Heart left ventricle (tissue), 16 donors: Measurements from ENCODE around the gene UBE2Q2. TPM values are rescaled to one million over a fixed set of nuclear protein-coding genes. Genes with fewer than 3 reads are reported as not detected.
"Not testable (repeated sequence)": the region's sequence is repeated elsewhere in the genome, so short reads cannot be mapped to it uniquely, and the experiment has no call there.

Source experiments
- ATAC-seq, 4 donors: fragments of 200-7000 bp; cut with Tn5 transposase; one replicate each; pipeline ENCODE4 v1.9.1; 2020 to 2022; ENCODE audit warnings: moderate library complexity in 4 of 4, mild to moderate bottlenecking in 3 of 4, moderate number of reproducible peaks in 1 of 4
- DNase-seq, 5 donors: peaks; one replicate each; pipeline ENCODE4 v3.0.0-alpha.2; 2020
- H3K27ac ChIP-seq, 12 donors: fragments of 200-600 bp; sonication (generic) in 4 of 12; one replicate each; pipeline versions ENCODE4 v1.5.0 to v1.8.0; 2016 to 2022; ENCODE audit warnings: mild to moderate bottlenecking in 2 of 12
- H3K27me3 ChIP-seq, 9 donors: fragments of 200-600 bp; sonication (generic) in 2 of 9; one replicate each; pipeline versions ENCODE4 v1.5.1 to v1.8.0; 2016 to 2022; ENCODE audit warnings: mild to moderate bottlenecking in 3 of 9
- H3K36me3 ChIP-seq, 9 donors: fragments of 200-600 bp; sonication (generic) in 2 of 9; one replicate each; pipeline versions ENCODE4 v1.5.0 to v1.8.0; 2018 to 2022; ENCODE audit warnings: mild to moderate bottlenecking in 2 of 9
- H3K4me1 ChIP-seq, 12 donors: fragments of 200-600 bp; sonication (generic) in 4 of 12; one replicate each; pipeline versions ENCODE4 v1.5.0 to v1.8.0; 2016 to 2022; ENCODE audit warnings: mild to moderate bottlenecking in 3 of 12
- H3K4me3 ChIP-seq, 12 donors: fragments of 200-600 bp; sonication (generic) in 4 of 12; one replicate each; pipeline versions ENCODE4 v1.5.0 to v1.8.0; 2017 to 2022; ENCODE audit warnings: mild to moderate bottlenecking in 9 of 12, moderate library complexity in 4 of 12
- H3K9me3 ChIP-seq, 12 donors: fragments of 200-600 bp; sonication (generic) in 4 of 12; one replicate each; pipeline versions ENCODE4 v1.5.0 to v1.8.0; 2016 to 2022; ENCODE audit warnings: mild to moderate bottlenecking in 1 of 12
- CTCF ChIP-seq, 12 donors: fragments of 200-600 bp; sonication (generic) in 4 of 12; IDR thresholded peaks; one replicate each; pipeline versions ENCODE4 v1.5.0 to v1.8.0; 2018 to 2022; ENCODE audit warnings: antibody characterized with exemption in 12 of 12, mild to moderate bottlenecking in 5 of 12
- POLR2A ChIP-seq, 2 donors: fragments of 450-650 bp; IDR thresholded peaks; one replicate each; pipeline ENCODE4 v1.6.1; 2017; ENCODE audit warnings: antibody characterized with exemption in 2 of 2, mild to moderate bottlenecking in 2 of 2, moderate library complexity in 2 of 2
- WGBS, 4 donors: extraction: QIAGEN DNeasy Blood & Tissue Kit in 2 of 4; methylation state at CpG; one replicate each; pipeline versions ENCODE4 v1.1.5 to v1.1.7; 2013 to 2018; 5-methylcytosine and 5-hydroxymethylcytosine counted together
- intact Hi-C, 10 donors: fragments of 100-400 bp; cut with DNase I; formaldehyde crosslinking; loops; one replicate each; pipeline versions ENCODE4 v1.11.1 to v1.14.2; 2022
- long read RNA-seq, 3 donors: library from polyadenylated mRNA; unstranded; transcript quantifications; one replicate each; pipeline ENCODE4 v2.0.0, GENCODE V29; 2020 to 2021
- polyA plus RNA-seq, 2 donors: library from polyadenylated mRNA; stranded (reverse); fragments of 200-250 nt; gene quantifications; one replicate each; pipeline ENCODE4 v1.2.3, GENCODE V29; 2013
- total RNA-seq, 9 donors: library from RNA; depleted of rRNA in 2 of 9; stranded (reverse); fragments of >200 nt in 2 of 9; fragmentation: NEBNext Ultra II Directional in 3 of 9; extraction: Animal tissue kit (Norgen Biotek cat#: 25700) in 3 of 9; gene quantifications; one replicate each; pipeline versions ENCODE4 v1.1.0 to v1.2.4, GENCODE V29; 2016 to 2023
- donor health status: ischemic (EF 13 %, LVEDD 7.1; RV severe dilation, severe dysfunction).
- donor health status: healthy with polysubstance abuse.
- donor health status: DM: no; HTN: yes; CAD: no.
- donor health status: DM: no; HTN: no; CAD: no.
- donor health status: ischemic (EF 25% LVEDD 6.9; RV normal size, moderate dysfunction).
- donor health status: ischemic (EF 25% LVEDD 5.7; RV mildly dilated, moderate dysfunction).
- donor health status: healthy.
- donor health status: DM: yes; HTN: yes; CAD: no.
- donor health status: ischemic (EF 35%, LVEDD 5.7; RV mildly dilated, moderate dysfunction).
- donor health status: nonischemic (EF 11% LVEDD 7.7; RV severe dilation, severe dysfunction).
- donor health status: DM: yes; HTN: yes; CAD: no.
- donor health status: PGD.
- donor health status: ischemic (EF 29% LVEDD 5.4; RV normal size, mild dysfunction).
- donor health status: nonischemic (EF 23%, LVEDD 6.1; RV moderate dilation, normal function).

Gene UBE2Q2
- total RNA-seq = 10 to 100 TPM; 22.8 to 39.4 (median 28.5) TPM
- polyA plus RNA-seq = 10 to 100 TPM; 13.6 to 18.2 TPM
- long read RNA-seq, donor 1, transcript UBE2Q2-201 (13 exons, 3,130 nt) = major isoform, 33 of 76 reads
- long read RNA-seq, donor 1, transcript UBE2Q2-208 (12 exons, 2,969 nt) = minor isoform, 26 of 76 reads
- long read RNA-seq, donor 1, partial matches to known transcripts = 3 of 76 reads
- long read RNA-seq, donor 1, other reads (novel, unspliced or antisense) = 12 of 76 reads
- long read RNA-seq, donor 2, transcript UBE2Q2-208 (12 exons, 2,969 nt) = minor isoform, 5 of 23 reads
- long read RNA-seq, donor 2, transcript UBE2Q2-201 (13 exons, 3,130 nt) = major isoform, 12 of 23 reads
- long read RNA-seq, donor 2, partial matches to known transcripts = 1 of 23 reads
- long read RNA-seq, donor 2, other reads (novel, unspliced or antisense) = 5 of 23 reads
- long read RNA-seq, donor 3, transcript UBE2Q2-201 (13 exons, 3,130 nt) = major isoform, 41 of 101 reads
- long read RNA-seq, donor 3, transcript UBE2Q2-208 (12 exons, 2,969 nt) = minor isoform, 34 of 101 reads
- long read RNA-seq, donor 3, partial matches to known transcripts = 5 of 101 reads
- long read RNA-seq, donor 3, other reads (novel, unspliced or antisense) = 20 of 101 reads

- Histone ChIP-seq H3K4me1 (peaks cover 0 to 52% (median 35%) of the 10 kb centered on the region in 12 donors), H3K9me3 (no peaks in the 10 kb centered on the region), H3K27ac (peak within 1 kb of the TSS; percentile 87 to 97 (median 94)), H3K4me3 (peak within 1 kb of the TSS; percentile 66 to 98 (median 94)), H3K36me3 (no peaks in the 10 kb centered on the region), H3K27me3 (no peaks in the 10 kb centered on the region)
- ATAC-seq (peak; percentile 18 to 80 (median 71)), DNase-seq (peak; percentile 80 to 90 (median 86))
- no peak for TF ChIP-seq POLR2A (IDR thresholded peaks at IDR 0.05)
- no peak for TF ChIP-seq CTCF (IDR thresholded peaks at IDR 0.05)
- WGBS, 4 donors = 1 to 5% (median 2%) methylated on average over 20 to 109 of the region's 109 CpGs
- intact Hi-C loops = loop anchor here in 3 of 10 donors (5.0 to 10.0 kb wide), 2 partner anchors 59 to 62 kb away; partner anchors contain the start of gene FBXO22 (in 3 of the 3)
Observed at GRCh38 chr15:75842722-75843677, at the start of gene UBE2Q2. UBE2Q2 (plus strand) TSS chr15:75843447; CDS start chr15:75843667, 220 bp downstream.

GRCh38 chr15:75796321-75796720, 46.9 kb upstream of the UBE2Q2 start:
- no peak for TF ChIP-seq POLR2A (IDR thresholded peaks at IDR 0.05)
- TF ChIP-seq CTCF (IDR thresholded peaks at IDR 0.05) = no peak
- intact Hi-C loops = loop anchor here in 1 of 10 donors (10.0 kb wide), 1 partner anchor 72 kb away; a partner anchor contains a TSS
- WGBS, 4 donors = 83 to 98% (median 93%) methylated on average over 1 to 2 of the region's 2 CpGs
- Histone ChIP-seq H3K27ac (no peak overlapping the region), H3K27me3 (peaks cover 0 to 14% (median 0%) of the 10 kb centered on the region in 9 donors), H3K4me1 (peaks cover 0 to 8% (median 0%) of the 10 kb centered on the region in 12 donors), H3K36me3 (no peaks in the 10 kb centered on the region), H3K9me3 (no peaks in the 10 kb centered on the region), H3K4me3 (no peak overlapping the region)
- no peak for ATAC-seq
- DNase-seq = no peak

GRCh38 chr15:75797146-75797545, 46.1 kb upstream of the UBE2Q2 start:
- intact Hi-C loops = loop anchor here in 1 of 10 donors (10.0 kb wide), 1 partner anchor 72 kb away; a partner anchor contains a TSS
- 91 to 100% (median 96%) methylated on average over 1 of the region's 1 CpG for WGBS, 4 donors

GRCh38 chr15:75799190-75799589, 44.1 kb upstream of the UBE2Q2 start:
- TF ChIP-seq CTCF (IDR thresholded peaks at IDR 0.05) (no peak), POLR2A (IDR thresholded peaks at IDR 0.05) (no peak)
- intact Hi-C loops = loop anchor here in 1 of 10 donors (10.0 kb wide), 1 partner anchor 74 kb away; a partner anchor contains a TSS

More at GRCh38 chr15:75797146-75797545, 46.1 kb upstream of the UBE2Q2 start:
- ATAC-seq, DNase-seq, H3K4me3 ChIP-seq, H3K36me3 ChIP-seq, H3K9me3 ChIP-seq: not testable (repeated sequence)
- H3K4me1 ChIP-seq = peaks cover 0 to 13% (median 4%) of the 10 kb centered on the region in 12 donors
- peaks cover 0 to 16% (median 0%) of the 10 kb centered on the region in 9 donors for H3K27me3 ChIP-seq
- H3K27ac ChIP-seq = peak overlapping the region in 1 of 12 donors; percentile 32

GRCh38 chr15:75800409-75800808, 42.8 kb upstream of the UBE2Q2 start:
- intact Hi-C loops = loop anchor here in 9 of 10 donors (5.0 to 10.0 kb wide), 6 partner anchors 68 to 433 kb away; partner anchors contain the start of gene MAN2C1 (in 2 of the 9)
- not testable (repeated sequence) for DNase-seq, H3K36me3 ChIP-seq, H3K27ac ChIP-seq, ATAC-seq, H3K9me3 ChIP-seq, H3K4me3 ChIP-seq
- peaks cover 0 to 16% (median 4%) of the 10 kb centered on the region in 12 donors for H3K4me1 ChIP-seq
- H3K27me3 ChIP-seq = peaks cover 0 to 27% (median 0%) of the 10 kb centered on the region in 9 donors
- WGBS, 4 donors = 85 to 92% (median 88%) methylated on average over 4 of the region's 4 CpGs

More at GRCh38 chr15:75799190-75799589, 44.1 kb upstream of the UBE2Q2 start:
- no peak for ATAC-seq
- peaks cover 0 to 16% (median 4%) of the 10 kb centered on the region in 12 donors for H3K4me1 ChIP-seq
- H3K27ac ChIP-seq = no peak overlapping the region
- no peaks in the 10 kb centered on the region for H3K36me3 ChIP-seq
- no peaks in the 10 kb centered on the region for H3K9me3 ChIP-seq
- no peak overlapping the region for H3K4me3 ChIP-seq
- peaks cover 0 to 20% (median 0%) of the 10 kb centered on the region in 9 donors for H3K27me3 ChIP-seq
- no peak for DNase-seq
